ENCODE results near the gene HOXD10. TPM values are rescaled to one million over a fixed set of nuclear protein-coding genes. Genes with fewer than 3 reads are reported as not detected.

Gene HOXD10
- total RNA-seq, 1 experiment from 2014 or later: 0.03 TPM

GRCh38 chr2:176157499-176158185, 41.1 kb downstream of the HOXD10 start:
- Histone ChIP-seq H3K27me3 (ENCODE audit: control insufficient read depth, insufficient read depth, low read length) (peaks cover 100% of the 10 kb centered on the region), H3K36me3 (replicated peaks; ENCODE audit: control insufficient read depth, insufficient read depth, low read length) (no peaks in the 10 kb centered on the region), H3K4me3 (ENCODE audit: insufficient read depth, low read depth, low read length) (no peak overlapping the region)
- peak; percentile 86 for DNase-seq

GRCh38 chr2:176158186-176158591, 41.6 kb downstream of the HOXD10 start:
- Histone ChIP-seq H3K36me3 (replicated peaks; ENCODE audit: control insufficient read depth, insufficient read depth, low read length) (no peaks in the 10 kb centered on the region), H3K27me3 (ENCODE audit: control insufficient read depth, insufficient read depth, low read length) (peaks cover 100% of the 10 kb centered on the region), H3K4me3 (ENCODE audit: insufficient read depth, low read depth, low read length) (no peak overlapping the region)
- peak; percentile 75 for DNase-seq

- Histone ChIP-seq H3K27me3 (ENCODE audit: control insufficient read depth, insufficient read depth, low read length) (peaks cover 100% of the 10 kb centered on the region), H3K4me3 (ENCODE audit: insufficient read depth, low read depth, low read length) (no peak overlapping the region)
- peak; percentile 77 for DNase-seq
Measured at GRCh38 chr2:176158855-176159662, 42.5 kb downstream of the HOXD10 start.

GRCh38 chr2:176159663-176160250, 43.2 kb downstream of the HOXD10 start:
- Histone ChIP-seq H3K36me3 (replicated peaks; ENCODE audit: control insufficient read depth, insufficient read depth, low read length) (no peaks in the 10 kb centered on the region), H3K4me3 (ENCODE audit: insufficient read depth, low read depth, low read length) (no peak overlapping the region), H3K27me3 (ENCODE audit: control insufficient read depth, insufficient read depth, low read length) (peaks cover 100% of the 10 kb centered on the region)
- DNase-seq: peak; percentile 77

More at GRCh38 chr2:176158855-176159662, 42.5 kb downstream of the HOXD10 start:
- H3K36me3 ChIP-seq (replicated peaks; ENCODE audit: control insufficient read depth, insufficient read depth, low read length): no peaks in the 10 kb centered on the region

GRCh38 chr2:176160251-176160985, 43.8 kb downstream of the HOXD10 start:
- peaks cover 100% of the 10 kb centered on the region for H3K27me3 ChIP-seq (ENCODE audit: control insufficient read depth, insufficient read depth, low read length)
- H3K36me3 ChIP-seq (replicated peaks; ENCODE audit: control insufficient read depth, insufficient read depth, low read length): no peaks in the 10 kb centered on the region
- no peak overlapping the region for H3K4me3 ChIP-seq (ENCODE audit: insufficient read depth, low read depth, low read length)
- DNase-seq: peak; percentile 71

- H3K4me3 ChIP-seq (ENCODE audit: insufficient read depth, low read depth, low read length): no peak overlapping the region
- H3K27me3 ChIP-seq (ENCODE audit: control insufficient read depth, insufficient read depth, low read length): peaks cover 100% of the 10 kb centered on the region
- no peak for DNase-seq
- H3K36me3 ChIP-seq (replicated peaks; ENCODE audit: control insufficient read depth, insufficient read depth, low read length): no peaks in the 10 kb centered on the region
Measured at GRCh38 chr2:176160986-176161824, 44.6 kb downstream of the HOXD10 start.

- Histone ChIP-seq H3K27me3 (ENCODE audit: control insufficient read depth, insufficient read depth, low read length) (peaks cover 100% of the 10 kb centered on the region), H3K36me3 (replicated peaks; ENCODE audit: control insufficient read depth, insufficient read depth, low read length) (no peaks in the 10 kb centered on the region), H3K4me3 (ENCODE audit: insufficient read depth, low read depth, low read length) (no peak overlapping the region)
- DNase-seq: no peak
Measured at GRCh38 chr2:176161825-176162626, 45.4 kb downstream of the HOXD10 start.

GRCh38 chr2:176162911-176163671, 46.5 kb downstream of the HOXD10 start:
- Histone ChIP-seq H3K4me3 (ENCODE audit: insufficient read depth, low read depth, low read length) (no peak overlapping the region), H3K27me3 (ENCODE audit: control insufficient read depth, insufficient read depth, low read length) (peaks cover 100% of the 10 kb centered on the region), H3K36me3 (replicated peaks; ENCODE audit: control insufficient read depth, insufficient read depth, low read length) (no peaks in the 10 kb centered on the region)
- DNase-seq: peak; percentile 61

GRCh38 chr2:176163672-176164056, 47.1 kb downstream of the HOXD10 start:
- H3K36me3 ChIP-seq (replicated peaks; ENCODE audit: control insufficient read depth, insufficient read depth, low read length): no peaks in the 10 kb centered on the region
- DNase-seq: peak; percentile 55
- H3K27me3 ChIP-seq (ENCODE audit: control insufficient read depth, insufficient read depth, low read length): peaks cover 100% of the 10 kb centered on the region
- H3K4me3 ChIP-seq (ENCODE audit: insufficient read depth, low read depth, low read length): no peak overlapping the region

GRCh38 chr2:176164201-176164600, 47.6 kb downstream of the HOXD10 start:
- Histone ChIP-seq H3K36me3 (replicated peaks; ENCODE audit: control insufficient read depth, insufficient read depth, low read length) (no peaks in the 10 kb centered on the region), H3K27me3 (ENCODE audit: control insufficient read depth, insufficient read depth, low read length) (peaks cover 100% of the 10 kb centered on the region), H3K4me3 (ENCODE audit: insufficient read depth, low read depth, low read length) (no peak overlapping the region)
- no peak for DNase-seq

- peaks cover 100% of the 10 kb centered on the region for H3K27me3 ChIP-seq (ENCODE audit: control insufficient read depth, insufficient read depth, low read length)
Measured at GRCh38 chr2:176164611-176165369, 48.2 kb downstream of the HOXD10 start.

More at GRCh38 chr2:176164611-176165369, 48.2 kb downstream of the HOXD10 start:
- peak; percentile 65 for DNase-seq
- Histone ChIP-seq H3K4me3 (ENCODE audit: insufficient read depth, low read depth, low read length) (no peak overlapping the region), H3K36me3 (replicated peaks; ENCODE audit: control insufficient read depth, insufficient read depth, low read length) (no peaks in the 10 kb centered on the region)
